DOHH2 (cell line): ENCODE results near the gene ZNF317.

ENCODE experiments used
- H3F3A ChIP-seq: fragments of 200-600 bp; sonication (generic), shearing (Covaris generic); 2 replicates; pipeline ENCODE4 v1.6.0; 2016; ENCODE audit warnings: antibody characterized with exemption, mild to moderate bottlenecking; ENCODE audit not compliant: control insufficient read depth, insufficient read depth
- H3K27ac ChIP-seq: fragments of 200-600 bp; sonication (generic); 2 replicates; pipeline ENCODE4 v1.5.1; 2014; ENCODE audit warnings: low read depth, mild to moderate bottlenecking, low read length, moderate library complexity
- H3K27me3 ChIP-seq: fragments of 200-600 bp; sonication (generic); 2 replicates; pipeline ENCODE4 v1.6.1; 2014; ENCODE audit warnings: mild to moderate bottlenecking, low read length, mixed read lengths; ENCODE audit not compliant: control insufficient read depth
- H3K36me3 ChIP-seq: fragments of 200-600 bp; sonication (generic); 2 replicates; pipeline ENCODE4 v1.6.1; 2014; ENCODE audit warnings: mild to moderate bottlenecking, low read length, moderate library complexity, mixed read lengths; ENCODE audit not compliant: control insufficient read depth
- H3K4me1 ChIP-seq: fragments of 200-600 bp; sonication (generic); 2 replicates; pipeline ENCODE4 v1.6.1; 2014; ENCODE audit warnings: mild to moderate bottlenecking, low read length, mixed read lengths; ENCODE audit not compliant: control insufficient read depth
- H3K4me2 ChIP-seq: fragments of 200-600 bp; sonication (generic); 2 replicates; pipeline ENCODE4 v1.6.0; 2014; ENCODE audit warnings: mild to moderate bottlenecking, low read length, moderate library complexity
- H3K4me3 ChIP-seq: fragments of 200-600 bp; sonication (generic); 2 replicates; pipeline ENCODE4 v1.5.1; 2014; ENCODE audit warnings: mild to moderate bottlenecking, low read length, mixed read lengths
- H3K79me2 ChIP-seq: fragments of 200-600 bp; sonication (generic); 2 replicates; pipeline ENCODE4 v1.6.1; 2014; ENCODE audit warnings: mild to moderate bottlenecking, low read length, mixed read lengths; ENCODE audit not compliant: control insufficient read depth
- H3K9me2 ChIP-seq: fragments of 200-600 bp; sonication (generic); replicated peaks from 2 replicates; pipeline ENCODE4 v1.6.1; 2014; ENCODE audit warnings: mild to moderate bottlenecking, low read length, mixed read lengths; ENCODE audit not compliant: control insufficient read depth
- H3K9me3 ChIP-seq: fragments of 200-600 bp; sonication (generic); 2 replicates; pipeline ENCODE4 v1.6.1; 2014; ENCODE audit warnings: antibody characterized with exemption, low read length, mixed read lengths; ENCODE audit not compliant: control insufficient read depth, insufficient read depth
- H4K20me1 ChIP-seq: fragments of 200-600 bp; sonication (generic); 2 replicates; pipeline ENCODE4 v1.6.0; 2014; ENCODE audit warnings: low read depth, mild to moderate bottlenecking, antibody characterized with exemption, low read length, moderate library complexity; ENCODE audit not compliant: control insufficient read depth, insufficient read depth
- EZH2phosphoT487 ChIP-seq: fragments of 200-600 bp; sonication (generic); IDR thresholded peaks from 2 replicates; pipeline ENCODE4 v1.6.1; 2017; ENCODE audit warnings: borderline replicate concordance, mild to moderate bottlenecking, antibody characterized with exemption, low read length, moderate library complexity, mixed read lengths
- TF ChIP-seq, protein P1 (sequence below): fragments of 200-600 bp; sonication (generic); IDR thresholded peaks from one replicate; pipeline ENCODE4 v1.5.1; 2014; ENCODE audit warnings: antibody characterized with exemption, mild to moderate bottlenecking, low read depth, low read length; ENCODE audit not compliant: poor library complexity, severe bottlenecking

The ZNF317 gene

GRCh38 chr19:9149997-9150396 is 9.8 kb downstream of the ZNF317 start:
- H3K27me3 ChIP-seq = no peaks in the 10 kb centered on the region
- H3K36me3 ChIP-seq = peaks cover 89% of the 10 kb centered on the region
- H4K20me1 ChIP-seq = peaks cover 5% of the 10 kb centered on the region; the same call in 1 of the 2 replicates
- H3K79me2 ChIP-seq = peaks cover 100% of the 10 kb centered on the region
- TF ChIP-seq, protein P1, sequence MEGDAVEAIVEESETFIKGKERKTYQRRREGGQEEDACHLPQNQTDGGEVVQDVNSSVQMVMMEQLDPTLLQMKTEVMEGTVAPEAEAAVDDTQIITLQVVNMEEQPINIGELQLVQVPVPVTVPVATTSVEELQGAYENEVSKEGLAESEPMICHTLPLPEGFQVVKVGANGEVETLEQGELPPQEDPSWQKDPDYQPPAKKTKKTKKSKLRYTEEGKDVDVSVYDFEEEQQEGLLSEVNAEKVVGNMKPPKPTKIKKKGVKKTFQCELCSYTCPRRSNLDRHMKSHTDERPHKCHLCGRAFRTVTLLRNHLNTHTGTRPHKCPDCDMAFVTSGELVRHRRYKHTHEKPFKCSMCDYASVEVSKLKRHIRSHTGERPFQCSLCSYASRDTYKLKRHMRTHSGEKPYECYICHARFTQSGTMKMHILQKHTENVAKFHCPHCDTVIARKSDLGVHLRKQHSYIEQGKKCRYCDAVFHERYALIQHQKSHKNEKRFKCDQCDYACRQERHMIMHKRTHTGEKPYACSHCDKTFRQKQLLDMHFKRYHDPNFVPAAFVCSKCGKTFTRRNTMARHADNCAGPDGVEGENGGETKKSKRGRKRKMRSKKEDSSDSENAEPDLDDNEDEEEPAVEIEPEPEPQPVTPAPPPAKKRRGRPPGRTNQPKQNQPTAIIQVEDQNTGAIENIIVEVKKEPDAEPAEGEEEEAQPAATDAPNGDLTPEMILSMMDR = no peak
- no peak for TF ChIP-seq EZH2phosphoT487
- no peaks in the 10 kb centered on the region for H3F3A ChIP-seq
- peaks cover 41% of the 10 kb centered on the region; the same call in 1 of the 2 replicates for H3K9me3 ChIP-seq
- no peaks in the 10 kb centered on the region for H3K4me1 ChIP-seq
- H3K27ac ChIP-seq = no peak overlapping the region
- H3K4me3 ChIP-seq = no peak overlapping the region
- H3K9me2 ChIP-seq = no peaks in the 10 kb centered on the region
- no peak overlapping the region for H3K4me2 ChIP-seq

DNA sequence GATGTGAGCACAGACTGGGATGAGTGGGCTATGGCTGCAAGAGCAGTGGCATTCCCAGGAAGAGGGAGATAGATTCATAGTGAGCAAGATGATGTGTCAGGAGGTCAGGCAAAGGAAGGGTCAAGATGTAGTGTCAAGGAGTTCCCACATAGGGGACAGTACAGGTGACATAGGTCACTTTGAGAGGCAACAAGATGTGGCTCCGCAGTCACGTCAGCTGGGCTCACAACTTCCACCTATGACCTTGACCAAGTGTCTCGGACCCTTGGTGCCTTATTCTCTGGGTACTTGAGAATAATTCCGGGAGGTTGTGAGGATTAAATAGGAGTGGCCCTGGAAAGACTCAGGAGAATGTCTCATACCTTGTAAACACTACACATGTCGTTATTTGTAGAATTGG is 10.5 kb downstream of the ZNF317 start:
- Histone ChIP-seq H3F3A (no peaks in the 10 kb centered on the region), H3K36me3 (peaks cover 89% of the 10 kb centered on the region), H4K20me1 (peaks cover 7% of the 10 kb centered on the region; the same call in 1 of the 2 replicates), H3K4me2 (no peak overlapping the region), H3K9me3 (peaks cover 35% of the 10 kb centered on the region; the same call in 1 of the 2 replicates), H3K27me3 (no peaks in the 10 kb centered on the region), H3K4me3 (no peak overlapping the region), H3K9me2 (no peaks in the 10 kb centered on the region), H3K4me1 (peaks cover 4% of the 10 kb centered on the region), H3K79me2 (peaks cover 100% of the 10 kb centered on the region), H3K27ac (no peak overlapping the region)
- TF ChIP-seq, protein P1 = no peak
- no peak for TF ChIP-seq EZH2phosphoT487

GRCh38 chr19:9151367-9151766 is 11.2 kb downstream of the ZNF317 start:
- Histone ChIP-seq H3K79me2 (peaks cover 100% of the 10 kb centered on the region), H3K27ac (no peak overlapping the region), H3F3A (no peaks in the 10 kb centered on the region), H3K4me1 (peaks cover 11% of the 10 kb centered on the region), H3K4me2 (no peak overlapping the region), H3K4me3 (no peak overlapping the region), H3K9me2 (no peaks in the 10 kb centered on the region), H4K20me1 (peaks cover 10% of the 10 kb centered on the region; the same call in 1 of the 2 replicates), H3K9me3 (peaks cover 35% of the 10 kb centered on the region; the same call in 1 of the 2 replicates), H3K36me3 (peaks cover 93% of the 10 kb centered on the region), H3K27me3 (no peaks in the 10 kb centered on the region)
- TF ChIP-seq, protein P1 = no peak
- no peak for TF ChIP-seq EZH2phosphoT487

- Histone ChIP-seq H3K79me2 (peaks cover 71% of the 10 kb centered on the region), H3K9me3 (peaks cover 9% of the 10 kb centered on the region; the same call in 1 of the 2 replicates), H3F3A (no peaks in the 10 kb centered on the region), H3K27me3 (no peaks in the 10 kb centered on the region), H3K9me2 (no peaks in the 10 kb centered on the region), H3K36me3 (peaks cover 93% of the 10 kb centered on the region), H4K20me1 (peaks cover 10% of the 10 kb centered on the region; the same call in 1 of the 2 replicates), H3K4me3 (no peak overlapping the region), H3K4me1 (peaks cover 13% of the 10 kb centered on the region), H3K27ac (no peak overlapping the region), H3K4me2 (no peak overlapping the region)
- TF ChIP-seq EZH2phosphoT487 = no peak
- TF ChIP-seq, protein P1 = no peak
Observed at GRCh38 chr19:9155591-9155990, 15.4 kb downstream of the ZNF317 start.
